ENCODE results near the gene RTEL1.

- TF ChIP-seq POLR2A (IDR thresholded peaks at IDR 0.05; ENCODE audit: extremely low read depth, insufficient read length) (no peak), CTCF (IDR thresholded peaks at IDR 0.05; ENCODE audit: low read depth, low read length) (no peak)
Measured at GRCh38 chr20:63678667-63679465, 20.8 kb downstream of the RTEL1 start.

Data from NB4 (cell line).